DMS79 (cell line): ENCODE data around the gene PRM2.

Experiments used
- DNase-seq: peaks from one replicate; lab custom pipeline; 2025; lab: John Stamatoyannopoulos, UW

Gene PRM2

GRCh38 chr16:11260596-11260966, 15.7 kb downstream of the PRM2 start:
- DNase-seq: no peak

- DNase-seq: no peak
Observed at GRCh38 chr16:11259655-11260595, 16.4 kb downstream of the PRM2 start.

- no peak for DNase-seq
Observed at GRCh38 chr16:11258553-11259492, 17.5 kb downstream of the PRM2 start.

- peak; percentile 65 for DNase-seq
Observed at GRCh38 chr16:11257131-11257938, 18.9 kb downstream of the PRM2 start.

GRCh38 chr16:11256661-11257130, 19.6 kb downstream of the PRM2 start:
- no peak for DNase-seq

GRCh38 chr16:11255737-11256660, 20.3 kb downstream of the PRM2 start, which contains the start of gene SOCS1:
Gene SOCS1 (minus strand): TSS chr16:11256204. CDS start chr16:11255478, 726 bp downstream.
- peak; percentile 50 for DNase-seq

GRCh38 chr16:11254913-11255736, 21.2 kb downstream of the PRM2 start:
- DNase-seq: no peak

- no peak for DNase-seq
Observed at GRCh38 chr16:11253995-11254912, 22.0 kb downstream of the PRM2 start.

- DNase-seq: no peak
Observed at GRCh38 chr16:11253009-11253994, 23.0 kb downstream of the PRM2 start.

- DNase-seq: no peak
Observed at GRCh38 chr16:11252482-11252931, 23.8 kb downstream of the PRM2 start.

GRCh38 chr16:11251525-11252481, 24.5 kb downstream of the PRM2 start:
- no peak for DNase-seq

- DNase-seq: no peak
Observed at GRCh38 chr16:11250786-11251524, 25.3 kb downstream of the PRM2 start.

GRCh38 chr16:11250091-11250785, 26.0 kb downstream of the PRM2 start:
- no peak for DNase-seq

- DNase-seq: no peak
Observed at GRCh38 chr16:11249233-11250061, 26.8 kb downstream of the PRM2 start.
